ENCODE measurements around the gene ATP8A2. TPM values are rescaled to one million over a fixed set of nuclear protein-coding genes. Genes with fewer than 3 reads are reported as not detected.
A peak's percentile ranks its signal among the peaks of the same experiment; 100 is the strongest.

The ATP8A2 gene
- total RNA-seq, 6 donors from 2014 or later: 0.55 to 1.5 (median 0.87) TPM

- no peak overlapping the region for H3K4me3 ChIP-seq
- peak overlapping the region in 1 of 4 donors; percentile 60 for H3K27ac ChIP-seq
- H3K9me3 ChIP-seq: no peaks in the 10 kb centered on the region
- peak; percentile 57 to 79 for ATAC-seq (ENCODE audit: low FRiP score in 2 of 2)
- WGBS, 2 donors: 52 to 61% methylated on average over 12 to 13 of the region's 13 CpGs
- H3K4me1 ChIP-seq: peaks cover 0 to 41% (median 10%) of the 10 kb centered on the region in 4 donors
- no peaks in the 10 kb centered on the region for H3K27me3 ChIP-seq
- peak; percentile 59 to 89 for DNase-seq
- TF ChIP-seq POLR2AphosphoS5 (IDR thresholded peaks at IDR 0.05) (peak; percentile 34 to 44), EP300 (IDR thresholded peaks at IDR 0.05) (no peak)
- H3K36me3 ChIP-seq: no peaks in the 10 kb centered on the region
Observed at GRCh38 chr13:26022538-26023292, 650.9 kb downstream of the ATP8A2 start.

GRCh38 chr13:26024558-26024957 is 652.8 kb downstream of the ATP8A2 start:
- peak; percentile 27 to 42 for DNase-seq
- no peak for TF ChIP-seq EP300 (IDR thresholded peaks at IDR 0.05)
- TF ChIP-seq POLR2AphosphoS5 (IDR thresholded peaks at IDR 0.05): no peak
- no peak for TF ChIP-seq POLR2A (IDR thresholded peaks at IDR 0.05)
- TF ChIP-seq, protein P1, sequence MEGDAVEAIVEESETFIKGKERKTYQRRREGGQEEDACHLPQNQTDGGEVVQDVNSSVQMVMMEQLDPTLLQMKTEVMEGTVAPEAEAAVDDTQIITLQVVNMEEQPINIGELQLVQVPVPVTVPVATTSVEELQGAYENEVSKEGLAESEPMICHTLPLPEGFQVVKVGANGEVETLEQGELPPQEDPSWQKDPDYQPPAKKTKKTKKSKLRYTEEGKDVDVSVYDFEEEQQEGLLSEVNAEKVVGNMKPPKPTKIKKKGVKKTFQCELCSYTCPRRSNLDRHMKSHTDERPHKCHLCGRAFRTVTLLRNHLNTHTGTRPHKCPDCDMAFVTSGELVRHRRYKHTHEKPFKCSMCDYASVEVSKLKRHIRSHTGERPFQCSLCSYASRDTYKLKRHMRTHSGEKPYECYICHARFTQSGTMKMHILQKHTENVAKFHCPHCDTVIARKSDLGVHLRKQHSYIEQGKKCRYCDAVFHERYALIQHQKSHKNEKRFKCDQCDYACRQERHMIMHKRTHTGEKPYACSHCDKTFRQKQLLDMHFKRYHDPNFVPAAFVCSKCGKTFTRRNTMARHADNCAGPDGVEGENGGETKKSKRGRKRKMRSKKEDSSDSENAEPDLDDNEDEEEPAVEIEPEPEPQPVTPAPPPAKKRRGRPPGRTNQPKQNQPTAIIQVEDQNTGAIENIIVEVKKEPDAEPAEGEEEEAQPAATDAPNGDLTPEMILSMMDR (IDR thresholded peaks at IDR 0.05): no peak
- 49 to 62% methylated on average over 9 of the region's 9 CpGs for WGBS, 2 donors
- no peaks in the 10 kb centered on the region for H3K36me3 ChIP-seq
- peak overlapping the region in 2 of 4 donors; percentile 24 to 54 for H3K27ac ChIP-seq
- H3K9me3 ChIP-seq: no peaks in the 10 kb centered on the region
- H3K27me3 ChIP-seq: no peaks in the 10 kb centered on the region
- H3K4me3 ChIP-seq: no peak overlapping the region
- peaks cover 0 to 24% (median 3%) of the 10 kb centered on the region in 4 donors for H3K4me1 ChIP-seq
- ATAC-seq (ENCODE audit: low FRiP score in 2 of 2): no peak

GRCh38 chr13:26025196-26025595 is 653.4 kb downstream of the ATP8A2 start:
- WGBS, 2 donors: 72 to 79% methylated on average over 12 of the region's 12 CpGs
- TF ChIP-seq POLR2A (IDR thresholded peaks at IDR 0.05): no peak
- TF ChIP-seq POLR2AphosphoS5 (IDR thresholded peaks at IDR 0.05): no peak
- TF ChIP-seq, protein P1 (IDR thresholded peaks at IDR 0.05): no peak
- Histone ChIP-seq H3K27ac (no peak overlapping the region), H3K4me1 (peaks cover 0 to 21% (median 2%) of the 10 kb centered on the region in 4 donors), H3K36me3 (no peaks in the 10 kb centered on the region), H3K9me3 (no peaks in the 10 kb centered on the region), H3K4me3 (no peak overlapping the region), H3K27me3 (no peaks in the 10 kb centered on the region)
- DNase-seq (peak in 1 of 2 donors; percentile 42), ATAC-seq (ENCODE audit: low FRiP score in 2 of 2) (no peak)

- Histone ChIP-seq H3K4me1 (peaks cover 0 to 21% (median 2%) of the 10 kb centered on the region in 4 donors), H3K36me3 (no peaks in the 10 kb centered on the region), H3K9me3 (no peaks in the 10 kb centered on the region), H3K27me3 (no peaks in the 10 kb centered on the region), H3K27ac (no peak overlapping the region), H3K4me3 (no peak overlapping the region)
- ATAC-seq (ENCODE audit: low FRiP score in 2 of 2) (no peak), DNase-seq (no peak)
- WGBS, 2 donors: 88 to 92% methylated on average over 4 of the region's 4 CpGs
- TF ChIP-seq POLR2AphosphoS5 (IDR thresholded peaks at IDR 0.05) (no peak), EP300 (IDR thresholded peaks at IDR 0.05) (no peak), POLR2A (IDR thresholded peaks at IDR 0.05) (no peak)
- TF ChIP-seq, protein P1 (IDR thresholded peaks at IDR 0.05): no peak
Observed at GRCh38 chr13:26025771-26026170, 654.0 kb downstream of the ATP8A2 start.

- Histone ChIP-seq H3K36me3 (no peaks in the 10 kb centered on the region), H3K4me1 (peaks cover 0 to 21% (median 2%) of the 10 kb centered on the region in 4 donors), H3K4me3 (no peak overlapping the region), H3K27me3 (no peaks in the 10 kb centered on the region), H3K27ac (no peak overlapping the region), H3K9me3 (no peaks in the 10 kb centered on the region)
- TF ChIP-seq POLR2AphosphoS5 (IDR thresholded peaks at IDR 0.05) (no peak), POLR2A (IDR thresholded peaks at IDR 0.05) (no peak)
- WGBS, 2 donors: 67 to 73% methylated on average over 4 of the region's 4 CpGs
- peak in 1 of 2 donors; percentile 13 for DNase-seq
- no peak for ATAC-seq (ENCODE audit: low FRiP score in 2 of 2)
Observed at GRCh38 chr13:26026211-26026610, 654.4 kb downstream of the ATP8A2 start.

Measured in upper lobe of left lung (tissue), 6 donors.